Spleen (tissue), 11 donors: ENCODE measurements around the gene COL8A2. TPM values are rescaled to one million over a fixed set of nuclear protein-coding genes. Genes with fewer than 3 reads are reported as not detected.
A peak's percentile ranks its signal among the peaks of the same experiment; 100 is the strongest.

Source experiments
- DNase-seq: peaks from one replicate; pipeline ENCODE4 v3.0.0-alpha.2; 2020
- H3K27ac ChIP-seq, 8 donors: fragments of 200-600 bp; sonication (generic) in 7 of 8; 1 replicate in 4 of 8; 2 replicates in 4 of 8; pipeline versions ENCODE4 v1.5.0 to v1.8.0; 2016 to 2021; ENCODE audit warnings: inconsistent platforms in 4 of 8, mild to moderate bottlenecking in 4 of 8, moderate library complexity in 1 of 8
- H3K27me3 ChIP-seq, 7 donors: fragments of 200-600 bp; sonication (generic) in 6 of 7; replicated peaks in 1 of 7; 1 replicate in 4 of 7; 2 replicates in 3 of 7; pipeline versions ENCODE4 v1.5.0 to v1.8.0; 2016 to 2021; ENCODE audit warnings: inconsistent platforms in 3 of 7, mild to moderate bottlenecking in 1 of 7
- H3K36me3 ChIP-seq, 6 donors: fragments of 200-600 bp; sonication (generic) in 5 of 6; 1 replicate in 4 of 6; 2 replicates in 2 of 6; pipeline versions ENCODE4 v1.5.0 to v1.8.0; 2016 to 2021; ENCODE audit warnings: inconsistent platforms in 2 of 6
- H3K4me1 ChIP-seq, 6 donors: fragments of 200-600 bp; sonication (generic) in 5 of 6; 1 replicate in 3 of 6; 2 replicates in 3 of 6; pipeline versions ENCODE4 v1.5.0 to v1.8.0; 2016 to 2021; ENCODE audit warnings: inconsistent platforms in 3 of 6
- H3K4me3 ChIP-seq, 8 donors: fragments of 200-600 bp; sonication (generic) in 7 of 8; 1 replicate in 4 of 8; 2 replicates in 4 of 8; pipeline versions ENCODE4 v1.5.0 to v1.8.0; 2016 to 2021; ENCODE audit warnings: inconsistent platforms in 4 of 8, mild to moderate bottlenecking in 4 of 8, moderate library complexity in 2 of 8
- H3K9me3 ChIP-seq, 8 donors: fragments of 200-600 bp; sonication (generic) in 7 of 8; 1 replicate in 4 of 8; 2 replicates in 4 of 8; pipeline versions ENCODE4 v1.5.0 to v1.8.0; 2016 to 2021; ENCODE audit warnings: inconsistent platforms in 4 of 8
- CTCF ChIP-seq, 11 experiments: fragments of 200-600 bp in 7 of 11; fragments of 450-650 bp in 4 of 11; sonication (generic) in 4 of 11; IDR thresholded peaks in 8 of 11; conservative IDR thresholded peaks in 3 of 11; 1 replicate in 7 of 11; 2 replicates in 4 of 11; pipeline versions ENCODE4 v1.4.0 to v1.8.0; 2016 to 2021; ENCODE audit warnings: antibody characterized with exemption in 11 of 11, inconsistent platforms in 4 of 11, mild to moderate bottlenecking in 1 of 11
- POLR2A ChIP-seq, 3 donors: fragments of 450-650 bp; IDR thresholded peaks; one replicate each; pipeline ENCODE4 v1.5.1; 2017; ENCODE audit warnings: antibody characterized with exemption in 3 of 3, mild to moderate bottlenecking in 1 of 3
- POLR2AphosphoS5 ChIP-seq, 3 donors: sonication (generic); formaldehyde crosslinking; IDR thresholded peaks; one replicate each; pipeline ENCODE4 v1.5.1; 2017; ENCODE audit warnings: antibody characterized with exemption in 3 of 3
- WGBS, 5 donors: extraction: QIAGEN DNeasy Blood & Tissue Kit in 3 of 5; methylation state at CpG; one replicate each; pipeline versions ENCODE4 v1.1.5 to v1.1.7; 2013 to 2018; 5-methylcytosine and 5-hydroxymethylcytosine counted together
- intact Hi-C: fragments of 100-400 bp; cut with DNase I; formaldehyde crosslinking; loops from one replicate; pipeline ENCODE4 v1.15.0; 2023; ENCODE audit warnings: low total_unique reads
- polyA plus RNA-seq, 3 donors: library from polyadenylated mRNA; stranded (reverse); fragments of 200-250 nt; gene quantifications; one replicate each; pipeline ENCODE4 v1.2.1, GENCODE V29; 2013
- total RNA-seq, 7 donors: library from RNA; depleted of rRNA in 3 of 7; stranded (reverse); fragments of >200 nt in 3 of 7; fragmentation: NEBNext Ultra II Directional in 4 of 7; extraction: Animal tissue kit (Norgen Biotek cat#: 25700) in 4 of 7; gene quantifications; one replicate each; pipeline versions ENCODE4 v1.1.0 to v1.2.1, GENCODE V29; 2016 to 2021
- donor health status: healthy with polysubstance abuse.
- donor health status: DM: no; HTN: no; CAD: no; lungs with moderate emphysema.
- donor health status: DM: no; HTN: no; CAD: no.
- donor health status: Bipolar disorder and iron deficiency.
- donor health status: healthy.
- donor health status: DM: no; HTN: no; CAD: no.
- donor health status: DM: yes; HTN: yes; CAD: no.

Gene COL8A2
- total and polyA plus RNA-seq, 10 donors: 2.1 to 32.0 (median 9.9) TPM

- H3K4me3 ChIP-seq: peak overlapping the region in 4 of 8 donors; percentile 37 to 67 (median 40)
- TF ChIP-seq POLR2AphosphoS5 (IDR thresholded peaks at IDR 0.05) (no peak), CTCF (IDR thresholded peaks at IDR 0.05 in 8 of 11, conservative IDR thresholded peaks at IDR 0.05 in 3 of 11) (no peak), POLR2A (IDR thresholded peaks at IDR 0.05) (no peak)
These were observed 456 bp downstream of the COL8A2 start for GRCh38 chr1:36124404-36125128.

GRCh38 chr1:36123356-36123755 lies 1.7 kb downstream of the COL8A2 start:
- Histone ChIP-seq H3K4me3 (peak overlapping the region in 3 of 8 donors; percentile 4 to 67 (median 8)), H3K27me3 (peaks cover 0 to 35% (median 10%) of the 10 kb centered on the region in 7 donors), H3K27ac (peak overlapping the region in 6 of 8 donors; percentile 2 to 74 (median 56)), H3K36me3 (no peaks in the 10 kb centered on the region), H3K4me1 (peaks cover 7 to 77% (median 33%) of the 10 kb centered on the region in 6 donors), H3K9me3 (no peaks in the 10 kb centered on the region)
- 27 to 44% (median 42%) methylated on average over 7 to 8 of the region's 8 CpGs for WGBS, 5 donors
- TF ChIP-seq CTCF (IDR thresholded peaks at IDR 0.05 in 8 of 11, conservative IDR thresholded peaks at IDR 0.05 in 3 of 11) (no peak), POLR2AphosphoS5 (IDR thresholded peaks at IDR 0.05) (no peak), POLR2A (IDR thresholded peaks at IDR 0.05) (no peak)
- no peak for DNase-seq
- intact Hi-C loops: no loop called here

More at GRCh38 chr1:36124404-36125128, 456 bp downstream of the COL8A2 start:
- intact Hi-C loops: no loop called here
- Histone ChIP-seq H3K4me1 (peaks cover 7 to 65% (median 27%) of the 10 kb centered on the region in 6 donors), H3K36me3 (no peaks in the 10 kb centered on the region), H3K27me3 (peaks cover 0 to 35% (median 10%) of the 10 kb centered on the region in 7 donors), H3K27ac (peak overlapping the region in 3 of 8 donors; percentile 18 to 74 (median 70)), H3K9me3 (no peaks in the 10 kb centered on the region)
- WGBS, 5 donors: 24 to 50% (median 29%) methylated on average over 22 to 42 of the region's 42 CpGs
- no peak for DNase-seq

GRCh38 chr1:36122062-36123030 lies 2.7 kb downstream of the COL8A2 start:
- intact Hi-C loops: no loop called here
- Histone ChIP-seq H3K4me1 (peaks cover 7 to 79% (median 33%) of the 10 kb centered on the region in 6 donors), H3K36me3 (no peaks in the 10 kb centered on the region), H3K27me3 (peaks cover 0 to 35% (median 10%) of the 10 kb centered on the region in 7 donors), H3K9me3 (no peaks in the 10 kb centered on the region), H3K27ac (peak overlapping the region in 4 of 8 donors; percentile 43 to 74 (median 67)), H3K4me3 (peak overlapping the region in 1 of 8 donors; percentile 67)
- no peak for DNase-seq
- WGBS, 5 donors: 82 to 89% (median 86%) methylated on average over 12 of the region's 12 CpGs
- no peak for TF ChIP-seq POLR2AphosphoS5 (IDR thresholded peaks at IDR 0.05)
- no peak for TF ChIP-seq POLR2A (IDR thresholded peaks at IDR 0.05)
- TF ChIP-seq CTCF (IDR thresholded peaks at IDR 0.05 in 8 of 11, conservative IDR thresholded peaks at IDR 0.05 in 3 of 11): no peak
